GM12801 (cell line): ENCODE data around the gene WDR59.
A peak's percentile ranks its signal among the peaks of the same experiment; 100 is the strongest.

Experiments
- TF ChIP-seq, protein P1 (sequence below): IDR thresholded peaks from one replicate; pipeline ENCODE4 v1.5.1; 2011; ENCODE audit warnings: control low read depth; ENCODE audit not compliant: insufficient read length; ENCODE audit errors: extremely low read depth

Gene WDR59

DNA sequence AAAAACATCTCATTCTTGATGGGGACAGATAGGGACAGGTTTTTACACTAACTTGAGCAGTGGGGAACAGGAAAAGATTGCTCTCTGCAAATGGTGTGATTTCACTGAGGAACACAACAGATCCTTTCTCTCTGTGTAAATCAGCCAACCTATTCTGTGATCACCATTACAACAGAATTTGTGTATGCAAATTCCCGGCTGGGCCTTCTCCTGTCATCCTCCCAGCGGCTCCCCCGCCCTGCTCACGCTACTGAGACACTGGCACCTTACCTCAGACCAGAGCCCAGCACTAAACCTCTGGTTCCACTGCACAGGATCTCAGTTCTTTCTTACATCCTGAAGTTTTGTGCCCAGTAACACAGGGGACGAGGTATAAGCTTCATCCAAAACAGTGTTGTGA is 113.3 kb downstream of the WDR59 start:
- TF ChIP-seq, protein P1, sequence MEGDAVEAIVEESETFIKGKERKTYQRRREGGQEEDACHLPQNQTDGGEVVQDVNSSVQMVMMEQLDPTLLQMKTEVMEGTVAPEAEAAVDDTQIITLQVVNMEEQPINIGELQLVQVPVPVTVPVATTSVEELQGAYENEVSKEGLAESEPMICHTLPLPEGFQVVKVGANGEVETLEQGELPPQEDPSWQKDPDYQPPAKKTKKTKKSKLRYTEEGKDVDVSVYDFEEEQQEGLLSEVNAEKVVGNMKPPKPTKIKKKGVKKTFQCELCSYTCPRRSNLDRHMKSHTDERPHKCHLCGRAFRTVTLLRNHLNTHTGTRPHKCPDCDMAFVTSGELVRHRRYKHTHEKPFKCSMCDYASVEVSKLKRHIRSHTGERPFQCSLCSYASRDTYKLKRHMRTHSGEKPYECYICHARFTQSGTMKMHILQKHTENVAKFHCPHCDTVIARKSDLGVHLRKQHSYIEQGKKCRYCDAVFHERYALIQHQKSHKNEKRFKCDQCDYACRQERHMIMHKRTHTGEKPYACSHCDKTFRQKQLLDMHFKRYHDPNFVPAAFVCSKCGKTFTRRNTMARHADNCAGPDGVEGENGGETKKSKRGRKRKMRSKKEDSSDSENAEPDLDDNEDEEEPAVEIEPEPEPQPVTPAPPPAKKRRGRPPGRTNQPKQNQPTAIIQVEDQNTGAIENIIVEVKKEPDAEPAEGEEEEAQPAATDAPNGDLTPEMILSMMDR: no peak

DNA sequence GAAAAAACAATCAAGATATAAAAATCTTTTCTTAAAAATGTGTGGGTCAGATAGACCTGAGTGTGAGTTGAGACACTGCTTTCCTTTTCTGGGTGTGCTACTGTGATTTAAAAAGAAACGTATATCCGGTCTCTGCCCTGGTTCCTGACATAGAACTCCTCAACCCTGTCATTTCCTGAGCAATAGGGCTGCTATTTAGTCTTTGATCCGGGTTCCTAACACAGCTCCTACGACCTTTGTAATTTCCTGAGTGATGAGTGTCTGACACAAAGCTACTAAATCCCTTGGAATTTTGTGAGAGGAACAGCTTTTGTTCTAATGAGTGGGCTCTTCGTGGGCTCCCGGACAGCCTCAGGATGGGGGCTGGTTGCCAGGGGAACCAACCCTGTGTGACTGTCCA is 116.4 kb downstream of the WDR59 start:
- TF ChIP-seq, protein P1: no peak

DNA sequence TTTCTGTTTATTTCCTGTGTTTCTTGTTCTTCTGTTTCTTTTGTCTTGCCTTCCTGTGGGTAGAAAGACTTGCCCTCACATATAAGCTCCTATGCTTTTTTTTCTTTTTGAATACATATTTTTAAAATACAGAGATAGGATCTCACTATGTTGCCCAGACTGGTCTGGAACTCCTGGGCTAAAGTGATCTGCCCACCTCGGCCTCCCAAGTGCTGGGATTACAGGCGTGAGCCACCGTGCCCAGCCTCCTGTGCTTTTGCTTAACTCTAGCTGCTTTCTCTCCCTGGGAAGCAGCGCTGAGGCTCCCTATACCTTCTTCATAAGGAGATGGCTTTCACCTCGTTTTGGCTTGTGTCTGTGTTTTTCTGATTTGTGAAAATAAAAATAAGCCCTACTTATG is 116.9 kb downstream of the WDR59 start:
- TF ChIP-seq, protein P1: no peak

DNA sequence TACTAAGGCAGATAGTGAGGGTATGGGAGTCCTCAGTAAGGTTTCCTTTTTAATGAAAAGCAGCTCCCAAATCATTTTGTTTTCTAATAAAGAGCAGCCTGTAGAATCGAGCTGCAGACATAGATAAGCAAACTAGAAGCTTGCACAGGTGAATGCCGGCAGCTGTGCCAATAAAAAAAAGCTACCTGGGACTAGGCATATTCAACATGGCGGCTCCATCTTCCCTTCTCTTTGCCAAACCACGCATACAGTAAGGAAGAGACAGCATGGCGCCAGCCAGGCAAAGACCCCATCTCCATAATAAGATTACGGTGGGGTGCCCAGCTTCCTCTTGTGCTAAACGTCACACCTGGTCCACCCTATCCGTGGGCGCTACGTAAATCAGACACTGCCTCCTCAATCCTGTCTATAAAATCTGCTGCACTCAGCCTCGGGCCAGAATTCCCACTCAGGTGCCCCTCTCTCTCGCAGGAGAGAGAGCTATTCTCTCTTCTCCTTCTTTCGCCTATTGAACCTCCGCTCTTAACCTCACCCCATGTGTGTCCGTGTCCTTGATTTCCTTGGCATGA is 117.6 kb downstream of the WDR59 start:
- TF ChIP-seq, protein P1: no peak

DNA sequence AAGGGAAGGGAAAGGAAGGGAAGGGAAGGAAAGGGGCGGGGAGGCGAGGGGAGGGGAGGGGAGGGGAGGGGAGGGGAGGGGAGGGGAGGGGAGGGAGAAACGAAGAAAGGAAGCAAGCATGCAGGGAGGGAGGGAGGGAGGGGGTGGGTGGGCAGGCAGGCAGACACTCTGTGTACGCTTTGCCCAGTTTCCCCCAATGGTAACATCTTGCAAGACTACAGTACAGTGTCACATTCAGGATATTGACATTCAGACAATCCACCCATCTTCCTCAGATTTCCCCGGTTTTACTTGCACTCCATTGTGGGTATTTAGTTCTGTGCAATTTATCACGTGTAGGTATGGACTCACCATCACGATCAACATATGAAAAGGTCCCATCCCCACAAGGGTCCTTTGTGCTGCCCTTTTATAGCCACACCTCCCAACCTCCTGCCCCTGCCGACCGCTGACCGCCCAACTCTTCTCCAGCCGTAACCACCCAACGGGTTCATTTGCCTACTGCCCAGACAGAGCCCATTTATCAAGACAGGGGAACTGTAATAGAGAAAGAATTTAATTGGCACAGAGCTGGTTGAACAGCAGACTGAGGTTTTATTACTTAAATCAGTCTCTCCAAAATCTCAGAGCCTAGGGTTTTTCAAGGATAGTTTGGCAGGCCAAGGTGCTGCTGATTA is 118.9 kb downstream of the WDR59 start:
- TF ChIP-seq, protein P1: no peak

DNA sequence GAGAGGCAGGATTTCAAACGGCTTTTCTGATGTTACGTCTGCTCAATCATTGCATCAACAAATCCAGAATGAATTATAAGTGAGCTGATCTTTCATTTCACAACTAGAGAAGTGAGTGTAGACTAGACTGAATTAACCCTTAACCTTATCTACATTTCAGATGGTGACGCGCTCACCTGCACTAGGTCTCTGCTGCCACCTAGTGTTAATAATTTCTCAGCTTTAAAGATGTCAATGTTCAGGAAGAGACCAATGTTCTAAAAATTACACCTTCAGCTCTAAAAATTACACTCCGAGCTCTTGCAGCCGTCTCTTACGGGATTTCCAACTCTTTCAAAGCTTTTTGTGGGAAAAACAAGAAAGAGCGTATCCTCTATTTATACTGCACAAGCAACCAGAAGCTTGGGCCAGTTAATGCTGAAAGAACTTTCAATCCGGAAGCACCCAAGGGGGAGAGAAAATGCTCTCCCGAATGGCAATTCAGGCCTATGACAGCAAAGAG is 122.1 kb downstream of the WDR59 start:
- TF ChIP-seq, protein P1: peak; percentile 59

DNA sequence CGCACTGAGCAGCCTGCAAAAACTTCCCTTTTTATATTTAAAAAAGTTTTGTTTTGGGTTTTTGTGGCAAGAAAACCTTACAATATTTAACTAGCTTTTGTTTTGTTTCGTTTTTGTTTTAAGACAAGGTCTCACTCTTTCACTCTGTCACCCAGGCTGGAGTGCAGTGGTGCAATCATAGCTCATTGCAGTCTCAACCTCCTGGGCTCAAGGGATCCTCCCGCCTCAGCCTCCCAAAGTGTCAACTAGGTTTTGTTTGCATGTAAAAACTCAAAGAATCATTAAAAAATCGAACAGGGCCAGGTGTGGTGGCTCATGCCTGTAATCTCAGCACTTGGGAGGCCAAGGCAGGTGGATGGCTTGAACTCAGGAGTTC is 132.4 kb downstream of the WDR59 start:
- TF ChIP-seq, protein P1: no peak
